NCI-H146 (cell line): Measurements from ENCODE around the gene ELAVL4.

ENCODE experiments used
- DNase-seq: peaks from one replicate; lab custom pipeline; 2025; lab: John Stamatoyannopoulos, UW

Gene ELAVL4

DNA sequence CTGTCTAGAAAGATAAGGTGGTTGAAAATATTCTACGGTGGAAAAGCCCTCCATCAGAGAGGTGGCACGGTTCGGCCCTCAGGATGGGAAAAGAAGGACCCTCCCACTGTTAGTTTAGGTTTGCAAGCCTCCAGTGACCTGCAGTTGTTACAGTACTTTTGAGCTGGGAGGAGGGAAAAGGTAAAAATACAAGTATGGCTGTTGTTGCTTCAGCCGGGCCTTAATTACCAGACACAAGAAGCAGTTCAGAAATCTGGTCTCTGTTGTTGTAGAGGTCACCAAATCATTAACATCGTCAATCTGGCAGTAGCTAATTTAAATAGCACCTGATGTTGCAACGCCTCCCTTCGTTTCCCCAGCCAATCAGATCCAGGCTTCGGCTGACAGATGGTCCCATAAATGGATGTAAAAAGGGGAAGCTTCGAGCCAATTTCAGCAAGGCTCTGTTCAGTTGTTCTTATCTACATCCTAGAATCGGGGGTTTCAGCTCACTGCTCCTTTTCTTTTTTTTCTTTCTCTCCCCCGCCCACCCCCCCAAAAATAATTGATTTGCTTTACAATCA is at the start of gene ELAVL4:
Gene ELAVL4 (plus strand): TSS at position 424 of the 563 bp plus-strand sequence. CDS start 270 bp downstream, outside the sequence.
- peak; percentile 92 for DNase-seq

- DNase-seq = no peak
Measured at GRCh38 chr1:50060279-50060678, 48.4 kb upstream of the ELAVL4 start.

DNA sequence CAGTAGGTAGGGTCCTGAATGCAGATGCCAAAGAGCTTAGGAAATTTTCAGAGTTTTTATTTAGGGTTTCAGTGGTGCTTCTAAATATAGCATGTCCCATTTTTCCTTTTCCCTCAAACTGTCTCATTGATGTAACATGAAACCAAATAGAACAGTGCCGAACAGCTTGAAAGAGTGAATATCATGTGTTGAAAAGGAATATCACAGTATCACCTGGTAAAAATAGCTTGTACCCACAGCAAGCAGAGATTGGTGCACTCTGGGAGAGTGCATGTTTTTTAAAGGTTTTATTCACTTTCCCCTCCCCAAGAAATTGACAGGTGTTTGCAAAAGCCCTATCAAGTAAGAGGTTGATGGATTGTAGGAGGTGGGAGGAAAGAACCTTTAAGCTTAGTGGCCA is 41.9 kb upstream of the ELAVL4 start:
- no peak for DNase-seq

DNA sequence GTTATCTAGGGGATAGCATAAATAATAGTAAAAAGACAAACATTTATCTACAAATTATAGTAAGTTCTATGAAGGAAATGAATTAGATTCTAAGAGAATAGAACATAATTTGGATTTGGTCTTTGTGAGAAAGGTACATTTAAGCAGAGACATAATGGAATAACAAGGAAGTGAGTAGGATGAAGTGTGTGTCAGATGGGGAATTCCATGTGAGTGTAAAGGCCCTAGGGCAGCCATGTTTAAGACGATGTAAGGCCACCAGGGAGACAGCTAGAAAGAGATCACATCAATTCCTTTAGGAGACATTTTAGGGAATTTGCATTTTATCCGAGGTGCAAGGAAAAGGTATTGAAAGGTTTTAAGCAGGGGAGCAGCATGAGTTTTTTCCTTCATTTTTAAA is 33.8 kb upstream of the ELAVL4 start:
- DNase-seq = no peak

DNA sequence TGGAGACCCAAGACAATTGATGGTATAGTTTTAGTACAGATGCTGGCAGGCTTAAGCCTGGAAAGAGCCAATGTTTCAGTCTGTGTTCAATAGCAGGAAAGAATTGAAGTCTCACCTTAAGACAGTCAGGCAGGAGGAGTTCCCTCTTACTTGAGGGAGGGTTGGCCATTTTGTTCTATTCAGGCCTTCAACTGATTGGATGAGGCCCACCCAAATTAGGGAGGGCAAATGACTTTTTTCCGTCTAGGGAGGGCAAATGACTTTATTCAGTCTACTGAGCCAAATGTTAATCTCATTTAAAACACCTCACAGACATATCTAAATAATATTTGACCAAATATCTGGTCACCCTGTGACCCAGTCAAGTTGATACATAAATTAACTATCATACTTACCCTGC is 31.4 kb upstream of the ELAVL4 start:
- no peak for DNase-seq

DNA sequence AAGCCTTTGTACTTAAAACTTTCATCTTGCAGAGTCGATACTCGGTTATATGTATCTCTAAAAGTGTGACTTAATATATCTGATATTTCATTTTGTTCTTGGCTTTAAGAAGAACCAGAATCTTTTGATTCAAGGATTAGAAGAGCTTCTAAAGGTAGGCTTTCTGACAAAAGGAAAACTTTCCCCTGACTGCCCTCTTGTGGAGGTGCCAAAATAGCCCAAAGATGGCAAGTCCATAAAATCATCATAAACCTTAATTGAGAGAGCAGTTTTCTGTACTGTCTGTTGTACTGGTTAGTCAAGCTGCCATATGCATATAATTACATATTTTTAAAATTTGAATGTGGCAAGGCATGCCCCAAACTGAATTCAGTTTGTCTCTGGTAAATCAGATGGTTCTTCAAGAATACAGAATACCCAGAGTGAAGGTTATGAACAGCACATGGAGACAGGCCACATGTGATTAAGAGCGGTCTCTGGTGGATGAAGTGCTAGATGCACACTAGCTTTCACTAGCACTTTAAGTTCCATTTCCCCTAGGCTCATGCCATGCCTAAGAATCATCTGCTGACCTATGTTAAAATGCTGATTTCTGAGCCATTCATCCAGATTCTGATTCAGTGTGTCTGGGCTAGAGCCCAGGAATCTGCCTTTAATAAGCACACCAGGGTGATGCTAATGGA is 27.7 kb upstream of the ELAVL4 start:
- DNase-seq = peak; percentile 49

DNA sequence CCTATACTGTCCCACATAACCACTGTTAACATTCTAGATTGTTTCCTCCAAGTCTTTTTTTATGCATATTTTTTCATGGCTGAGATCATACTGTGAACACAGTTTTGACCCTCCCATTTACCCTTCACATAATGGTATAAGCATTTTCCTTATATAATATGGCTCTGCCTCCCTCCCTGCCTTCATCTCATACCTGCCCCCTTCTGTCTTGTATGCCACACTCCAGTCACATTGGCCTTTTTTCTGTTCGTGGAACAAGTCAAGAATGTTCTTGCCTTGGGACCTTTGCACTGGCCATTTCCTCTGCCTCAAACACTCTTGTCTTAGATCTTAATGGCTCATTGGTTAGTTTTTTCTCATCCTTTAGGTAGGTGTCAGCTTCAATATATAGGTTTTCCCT is 24.3 kb upstream of the ELAVL4 start:
- DNase-seq = peak; percentile 9

DNA sequence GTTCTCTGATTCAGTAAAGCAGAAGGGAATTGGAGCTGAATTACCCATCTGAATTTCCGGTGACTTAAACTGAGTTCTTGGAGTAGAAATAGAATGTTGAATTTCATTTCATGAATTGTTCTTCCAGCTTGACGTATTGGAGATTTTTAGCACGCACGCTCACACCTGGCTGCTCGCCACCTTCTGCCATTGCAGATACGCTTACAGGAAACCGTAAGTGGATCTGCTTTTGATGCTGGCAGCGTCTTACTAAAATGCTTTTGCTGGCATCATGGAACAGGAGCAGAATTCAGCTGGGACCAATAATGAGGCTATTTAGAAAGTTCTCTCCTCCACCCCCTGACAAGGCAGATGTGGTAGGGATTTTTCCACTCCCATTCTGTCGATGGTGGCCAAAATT is 17.7 kb upstream of the ELAVL4 start:
- no peak for DNase-seq

GRCh38 chr1:50095716-50096115 is 13.0 kb upstream of the ELAVL4 start:
- DNase-seq = no peak

DNA sequence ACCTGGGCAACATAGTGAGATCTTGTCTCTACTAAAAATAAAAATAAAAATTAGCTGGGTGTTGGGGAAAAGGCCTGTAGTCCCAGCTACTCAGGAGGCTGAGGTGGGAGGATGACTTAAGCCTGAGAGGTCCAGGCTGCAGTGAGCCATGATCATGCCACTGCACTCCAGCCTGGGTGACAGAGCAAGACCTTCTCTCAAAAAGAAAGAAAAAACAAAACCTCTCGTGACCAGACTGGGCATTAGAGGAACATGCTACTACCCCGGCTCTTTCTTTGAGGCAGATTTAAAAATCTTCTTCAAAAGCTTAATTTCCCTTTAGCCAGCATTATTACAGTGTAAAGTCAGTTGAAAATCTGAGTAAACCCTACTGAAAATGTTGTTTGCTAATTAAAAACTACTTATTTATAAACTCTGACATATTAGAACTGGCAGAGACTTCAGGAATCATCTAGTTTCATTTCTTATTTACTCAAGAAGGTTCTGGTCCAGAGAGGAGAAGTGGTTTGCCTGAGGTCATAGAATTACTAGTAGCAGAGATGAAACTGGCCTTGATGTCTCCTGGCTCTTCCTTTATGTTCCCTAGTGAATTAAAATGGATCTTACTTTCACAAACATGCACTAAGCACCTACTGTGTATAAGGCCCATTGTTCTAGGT is 11.6 kb upstream of the ELAVL4 start:
- DNase-seq = no peak

GRCh38 chr1:50097791-50098190 is 10.9 kb upstream of the ELAVL4 start:
- no peak for DNase-seq

DNA sequence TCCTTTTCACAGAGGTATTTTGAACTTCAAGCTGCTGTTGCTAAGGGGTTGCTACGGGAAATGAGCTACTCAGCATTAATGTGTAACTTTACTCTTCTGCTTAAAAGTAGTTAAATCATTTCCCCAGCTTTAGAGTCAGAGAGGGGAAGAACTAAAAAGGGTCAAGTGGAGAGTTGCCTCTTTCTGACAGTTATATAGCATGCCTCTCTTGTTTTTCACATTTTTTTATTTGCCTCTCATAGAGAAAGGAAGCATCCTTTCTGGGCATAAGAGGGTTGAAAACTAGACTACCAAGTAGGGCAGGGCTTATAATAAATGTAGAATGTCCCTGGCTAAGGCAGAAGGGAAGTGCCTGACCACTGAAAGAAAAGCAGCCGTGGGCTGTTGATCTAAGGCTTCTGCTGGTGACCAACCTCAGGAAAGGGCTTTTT is 10.1 kb upstream of the ELAVL4 start:
- no peak for DNase-seq

GRCh38 chr1:50099654-50100053 is 9.1 kb upstream of the ELAVL4 start:
- no peak for DNase-seq

GRCh38 chr1:50103615-50104081 is 5.1 kb upstream of the ELAVL4 start:
- DNase-seq = peak; percentile 86

DNA sequence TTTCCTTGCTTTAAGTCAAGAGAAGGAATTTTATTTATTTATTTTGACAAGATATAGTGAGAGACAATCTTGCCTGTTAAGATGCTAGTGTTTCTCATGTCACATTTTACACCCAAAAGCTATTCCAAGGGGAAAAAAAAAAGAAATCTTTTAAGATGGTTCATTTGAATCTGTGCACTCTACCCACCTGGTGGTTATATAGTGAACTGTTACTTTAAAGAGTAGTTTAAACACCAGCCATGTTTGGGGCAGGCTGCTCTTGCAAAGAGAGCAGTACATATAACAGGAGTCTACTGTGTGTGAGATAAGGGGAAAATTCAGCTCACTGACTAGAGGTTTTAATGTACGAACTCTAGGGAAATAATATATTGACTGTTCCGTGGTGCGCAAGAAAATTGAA is 3.3 kb upstream of the ELAVL4 start:
- peak; percentile 75 for DNase-seq

GRCh38 chr1:50106095-50106761 is 2.5 kb upstream of the ELAVL4 start:
- peak; percentile 68 for DNase-seq

DNA sequence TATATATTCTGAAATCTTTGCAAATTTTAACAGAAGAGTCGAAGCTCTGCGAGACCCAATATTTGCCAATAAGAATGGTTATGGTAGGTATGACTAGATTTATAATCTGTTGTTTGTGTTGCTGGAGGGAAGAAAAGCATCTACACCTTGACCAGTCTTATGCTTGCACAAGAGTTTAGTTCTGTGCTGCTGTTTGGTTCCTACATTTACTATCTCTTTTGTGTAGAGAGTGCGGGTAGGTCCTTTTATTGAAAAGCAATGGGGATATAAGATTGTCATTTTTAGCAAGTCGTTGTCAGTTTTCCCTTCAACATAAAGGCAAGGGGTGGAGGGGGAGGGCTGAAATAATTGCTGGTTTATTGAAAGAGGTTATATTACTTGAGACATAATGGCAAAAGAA is 396 bp downstream of the ELAVL4 start:
- DNase-seq = no peak

DNA sequence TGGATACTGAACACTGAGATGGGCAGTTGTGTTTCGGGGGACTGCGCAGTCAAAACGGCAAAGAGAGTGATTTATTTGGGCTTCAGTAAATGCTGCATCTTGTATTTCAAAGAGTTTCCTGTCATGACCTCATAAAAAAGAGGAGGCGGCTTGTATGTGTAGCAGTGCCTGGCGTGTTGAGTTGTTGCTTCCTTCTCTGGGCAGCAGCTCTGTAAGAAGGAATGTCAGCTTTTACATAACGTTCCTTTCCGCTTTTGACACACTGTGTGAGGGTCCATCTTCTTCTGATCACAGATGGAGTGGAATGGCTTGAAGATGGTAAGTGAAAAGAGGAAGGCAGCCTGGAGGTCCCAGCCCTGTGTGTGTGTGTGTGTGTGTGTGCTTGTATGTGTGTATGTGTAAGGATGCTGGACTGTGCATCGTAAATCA is 941 bp downstream of the ELAVL4 start:
- DNase-seq = peak; percentile 65

DNA sequence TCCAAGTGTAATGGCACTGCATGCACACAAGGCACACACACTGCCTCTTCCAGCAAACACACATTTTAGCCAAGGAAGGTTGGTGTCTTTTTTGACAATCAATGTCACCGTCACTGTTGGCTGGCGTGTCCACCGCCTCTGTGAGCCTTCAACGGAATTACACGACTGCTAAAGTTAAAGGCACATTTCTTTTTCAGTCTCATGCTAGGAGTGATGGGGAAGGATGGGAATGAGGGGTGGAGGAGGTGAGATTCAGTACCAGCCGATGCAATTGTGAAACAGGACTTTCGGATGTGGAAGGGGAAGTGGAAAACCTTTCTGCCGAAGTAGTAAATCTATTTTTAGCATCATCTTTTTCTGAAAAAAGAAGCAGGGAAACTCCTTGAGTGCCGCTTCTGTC is 1.4 kb downstream of the ELAVL4 start:
- no peak for DNase-seq

DNA sequence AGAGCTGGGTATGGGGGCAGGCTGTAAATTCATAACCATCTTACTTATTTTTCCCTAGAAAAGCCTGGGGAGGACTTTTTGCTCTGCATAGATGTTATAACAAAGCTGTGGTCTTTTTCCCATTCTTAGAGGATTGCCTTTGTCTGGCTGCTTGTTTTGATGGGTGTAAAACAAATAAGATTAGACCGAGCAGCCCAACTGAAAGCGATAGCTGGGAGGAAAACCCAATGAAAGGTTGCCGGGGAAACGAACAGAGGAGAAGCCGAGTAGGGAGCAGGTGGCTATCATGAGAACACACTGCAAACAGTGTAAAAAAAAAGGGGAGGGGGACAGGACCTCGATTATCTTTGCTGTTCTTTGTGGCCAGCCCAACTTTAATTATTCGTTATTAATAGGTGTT is 1.9 kb downstream of the ELAVL4 start:
- DNase-seq = peak; percentile 95

DNA sequence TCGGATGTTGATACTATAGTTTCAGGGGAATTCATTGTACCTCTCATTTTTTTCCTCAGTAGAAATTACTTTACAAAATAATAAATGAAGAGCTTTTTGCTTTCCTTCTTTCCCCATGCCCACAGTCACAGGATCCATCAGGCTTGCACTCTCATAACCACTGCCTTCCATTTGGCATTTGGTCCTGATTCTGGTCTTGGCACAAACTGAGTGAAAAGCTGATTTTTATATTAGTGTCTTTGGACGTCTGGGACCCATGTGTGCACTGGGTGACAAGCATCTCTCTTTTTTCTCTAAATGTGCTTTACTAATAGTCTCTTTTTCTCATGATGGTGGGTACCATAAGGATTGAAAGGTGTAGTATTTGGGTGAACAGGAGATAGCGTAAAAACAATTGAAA is 2.8 kb downstream of the ELAVL4 start:
- no peak for DNase-seq

- DNase-seq = no peak
Measured at GRCh38 chr1:50112193-50112592, 3.5 kb downstream of the ELAVL4 start.

DNA sequence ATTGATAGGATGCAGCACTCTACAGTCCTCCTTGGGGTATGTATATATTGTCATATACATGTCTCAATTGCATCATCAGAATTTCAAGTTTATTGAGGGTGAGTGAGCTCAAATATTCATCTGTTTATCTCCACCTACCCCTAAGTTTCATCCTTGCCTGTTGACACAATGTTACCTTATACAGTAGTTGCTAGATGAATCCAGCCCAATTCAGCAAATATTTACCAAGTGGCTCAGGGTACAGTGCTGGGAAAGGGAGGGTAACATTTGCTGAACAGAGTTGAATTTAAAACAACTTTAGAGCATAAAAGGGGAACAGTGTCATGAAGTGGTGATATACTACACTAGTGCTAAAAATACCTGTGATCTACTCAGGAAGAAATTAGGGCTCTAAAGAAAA is 14.4 kb downstream of the ELAVL4 start:
- no peak for DNase-seq
